GM18870 (cell line): ENCODE data around the gene SSR2.

Source experiments
- ATAC-seq: cut with Tn5 transposase; IDR thresholded peaks from one replicate; pipeline ENCODE4 v1.9.1; 2021; ENCODE audit warnings: moderate library complexity; ENCODE audit not compliant: unreplicated experiment

SSR2 gene

GRCh38 chr1:156020293-156021092, at the start of gene SSR2:
Gene SSR2, minus strand, starts transcription at chr1:156020951. Its CDS starts 784 bp downstream, at chr1:156020167.
- peak; percentile 95 for ATAC-seq

GRCh38 chr1:156070548-156070947, 49.8 kb upstream of the SSR2 start:
- no peak for ATAC-seq

DNA sequence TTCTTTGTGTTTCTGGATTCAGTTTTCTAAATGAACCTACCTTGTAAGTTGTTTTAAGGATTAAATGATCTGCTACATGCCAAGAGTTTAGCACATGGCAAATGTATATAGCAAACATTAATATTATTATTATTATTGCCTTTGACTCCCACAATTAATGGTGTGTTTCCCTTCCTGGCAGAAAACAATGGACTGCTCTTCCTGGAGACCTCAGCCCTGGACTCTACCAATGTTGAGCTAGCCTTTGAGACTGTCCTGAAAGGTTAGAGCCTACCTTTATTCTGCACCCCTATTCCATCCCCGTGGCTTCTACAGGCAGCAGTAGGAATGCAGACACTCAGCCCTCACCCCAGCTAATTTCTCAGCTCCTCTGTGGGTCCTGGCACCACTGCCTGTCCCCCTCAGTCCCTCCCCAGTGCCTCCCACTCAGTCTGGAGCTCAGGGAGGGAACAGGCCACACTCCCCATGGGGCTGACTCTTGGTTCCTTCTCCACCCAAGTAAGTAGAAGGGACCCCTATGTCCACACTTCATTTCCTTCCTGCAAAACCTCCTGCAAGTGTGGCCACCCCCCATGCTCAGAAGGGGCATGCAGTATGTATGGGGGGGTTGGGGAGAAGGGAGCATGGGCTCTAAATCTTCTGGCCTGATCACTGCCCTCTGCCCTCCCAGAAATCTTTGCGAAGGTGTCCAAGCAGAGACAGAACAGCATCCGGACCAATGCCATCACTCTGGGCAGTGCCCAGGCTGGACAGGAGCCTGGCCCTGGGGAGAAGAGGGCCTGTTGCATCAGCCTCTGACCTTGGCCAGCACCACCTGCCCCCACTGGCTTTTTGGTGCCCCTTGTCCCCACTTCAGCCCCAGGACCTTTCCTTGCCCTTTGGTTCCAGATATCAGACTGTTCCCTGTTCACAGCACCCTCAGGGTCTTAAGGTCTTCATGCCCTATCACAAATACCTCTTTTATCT, 49.0 kb upstream of the SSR2 start:
- no peak for ATAC-seq

- ATAC-seq, result no peak
These were observed 46.5 kb upstream of the SSR2 start for GRCh38 chr1:156067262-156067661.

DNA sequence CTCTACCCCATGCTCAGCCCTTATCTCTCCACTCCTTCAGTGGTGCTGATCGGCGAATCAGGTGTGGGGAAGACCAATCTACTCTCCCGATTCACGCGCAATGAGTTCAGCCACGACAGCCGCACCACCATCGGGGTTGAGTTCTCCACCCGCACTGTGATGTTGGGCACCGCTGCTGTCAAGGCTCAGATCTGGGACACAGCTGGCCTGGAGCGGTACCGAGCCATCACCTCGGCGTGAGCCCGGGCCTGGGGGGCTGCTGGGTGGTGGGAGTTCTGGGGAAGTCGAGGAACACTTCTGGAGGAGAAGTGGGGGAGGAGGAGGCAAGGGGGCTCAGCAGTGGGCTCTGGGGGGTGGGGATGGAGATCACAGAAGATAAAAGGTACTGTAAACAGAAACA, 45.1 kb upstream of the SSR2 start:
- no peak for ATAC-seq

DNA sequence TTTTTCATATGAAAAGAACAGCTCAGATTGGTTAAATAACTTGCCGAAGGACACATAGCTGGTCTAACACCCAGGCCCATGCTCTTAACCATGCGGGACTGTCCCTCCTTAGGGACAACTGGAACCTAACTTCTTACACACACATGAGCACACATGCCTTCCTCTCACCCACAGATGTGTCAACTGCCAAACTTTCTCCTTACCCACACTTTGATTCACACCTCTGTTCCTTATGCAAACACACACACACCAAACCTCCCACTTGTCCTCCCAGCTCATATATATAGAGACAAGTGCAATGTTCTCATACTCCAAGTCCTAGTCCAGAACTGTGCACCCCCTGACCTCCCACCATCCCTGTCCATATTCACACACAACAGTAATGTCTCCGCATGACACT, 44.5 kb upstream of the SSR2 start:
- ATAC-seq, result no peak

GRCh38 chr1:156064615-156065014, 43.9 kb upstream of the SSR2 start:
- no peak for ATAC-seq

- ATAC-seq, result no peak
These were observed 43.2 kb upstream of the SSR2 start for GRCh38 chr1:156063997-156064285.

DNA sequence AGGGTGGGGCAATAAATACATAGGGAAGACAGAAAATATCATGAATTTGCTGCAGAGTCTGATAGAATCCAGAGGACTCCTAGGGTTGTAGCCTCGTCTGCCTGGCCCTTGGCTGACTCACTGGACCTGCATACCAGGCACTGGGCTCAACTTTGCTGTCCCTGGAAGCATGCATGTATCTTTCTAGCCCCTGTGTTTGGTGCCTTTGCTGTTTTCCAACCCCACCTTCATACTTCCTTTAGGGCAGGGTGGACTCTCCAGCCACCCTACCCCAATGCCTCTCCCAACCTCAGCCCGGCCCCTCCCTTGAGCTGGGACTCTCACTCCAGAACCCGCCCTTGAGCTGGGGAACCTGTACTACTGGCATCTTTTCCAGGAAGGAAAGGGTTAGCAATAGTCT, 41.4 kb upstream of the SSR2 start:
- no peak for ATAC-seq

DNA sequence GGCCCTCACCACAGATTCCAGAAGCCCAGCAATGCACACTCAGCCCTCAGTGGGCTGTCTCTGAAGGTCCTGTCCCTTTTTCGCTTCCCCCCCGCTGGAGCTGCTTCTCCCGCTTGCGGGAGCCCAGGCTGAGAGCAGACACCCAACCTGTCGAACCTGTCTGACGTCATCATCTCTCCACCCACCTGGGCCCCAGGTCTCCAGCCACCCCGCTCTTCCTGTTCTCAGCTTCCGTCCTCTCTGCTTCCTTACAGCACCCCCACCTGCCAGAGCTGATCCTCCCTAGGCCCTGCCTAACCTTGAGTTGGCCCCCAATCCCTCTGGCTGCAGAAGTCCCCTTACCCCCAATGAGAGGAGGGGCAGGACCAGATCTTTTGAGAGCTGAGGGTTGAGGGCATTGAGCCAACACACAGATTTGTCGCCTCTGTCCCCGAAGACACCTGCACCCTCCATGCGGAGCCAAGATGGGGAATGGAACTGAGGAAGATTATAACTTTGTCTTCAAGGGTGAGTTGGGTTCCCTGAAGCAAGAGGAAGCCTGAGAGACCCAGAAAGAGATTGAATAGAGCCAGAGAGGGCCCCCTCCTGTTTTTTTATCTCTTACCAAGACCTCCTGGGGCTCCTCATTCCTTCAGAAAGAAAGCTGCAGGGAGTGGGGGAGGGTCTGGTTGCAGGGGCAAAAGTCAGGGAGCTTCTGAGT, 40.3 kb upstream of the SSR2 start, which contains the start of gene RAB25:
Gene RAB25 (plus strand): TSS at position 224 of the 700 bp plus-strand sequence. CDS start 241 bp downstream, at position 465.
- ATAC-seq, result no peak

DNA sequence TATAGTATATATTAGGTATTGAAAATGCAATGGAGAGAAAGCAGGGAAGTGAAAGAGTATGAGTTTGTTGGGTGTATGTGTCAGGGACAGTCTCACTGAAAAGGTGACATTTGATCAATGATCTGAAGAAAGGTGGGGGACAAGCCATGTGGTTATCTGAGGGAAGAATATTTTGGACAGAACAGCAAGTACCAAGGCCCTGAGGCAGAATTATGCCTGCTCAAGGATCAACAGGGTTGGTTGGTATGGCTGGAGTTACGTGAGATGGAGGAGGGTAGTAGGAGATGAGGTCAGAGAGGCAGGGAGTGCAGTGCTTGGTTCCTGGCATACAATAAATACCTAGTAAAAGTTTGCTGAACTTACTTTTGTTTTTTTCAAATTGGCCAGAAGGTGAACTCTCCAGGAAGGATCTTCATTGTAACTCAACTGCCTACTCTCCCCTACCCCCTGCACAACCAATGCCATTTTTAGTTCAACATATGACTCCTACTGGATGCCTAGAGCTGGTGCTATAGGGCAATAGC, 35.6 kb upstream of the SSR2 start:
- ATAC-seq, result no peak

DNA sequence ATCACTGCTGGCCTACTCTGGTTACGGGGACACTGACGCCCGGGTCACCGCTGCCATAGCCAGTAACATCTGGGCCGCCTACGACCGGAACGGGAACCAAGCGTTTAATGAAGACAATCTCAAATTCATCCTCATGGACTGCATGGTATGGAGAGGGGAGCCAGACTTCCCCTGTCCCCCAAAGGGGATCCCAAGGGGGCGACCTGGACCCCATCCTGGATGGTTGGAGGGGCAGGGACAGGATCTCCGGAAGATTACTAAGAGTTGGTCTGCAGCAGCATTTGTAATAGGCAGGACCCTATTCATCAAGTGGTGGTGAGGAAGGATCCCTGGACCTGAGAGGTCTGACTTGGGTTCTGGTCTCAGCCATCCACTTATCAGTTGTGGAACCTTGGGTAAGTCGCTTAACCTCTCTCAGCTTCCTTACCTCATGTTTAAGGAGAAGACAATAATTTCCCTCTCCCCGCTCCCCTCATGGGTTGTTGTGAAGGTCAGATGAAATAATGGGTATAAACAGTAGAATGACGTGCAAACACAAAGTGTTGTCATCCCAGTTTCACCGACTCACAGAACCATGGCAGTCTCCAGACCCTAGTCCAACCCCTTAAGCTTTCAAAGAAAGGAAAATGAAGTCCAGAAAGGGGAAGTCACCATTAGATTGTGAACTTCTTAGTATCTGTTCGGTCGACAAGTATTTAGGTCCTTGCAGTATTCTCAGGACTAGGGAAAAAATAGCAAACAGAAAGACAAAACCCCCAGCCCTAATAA, 34.7 kb upstream of the SSR2 start:
- ATAC-seq, result no peak

DNA sequence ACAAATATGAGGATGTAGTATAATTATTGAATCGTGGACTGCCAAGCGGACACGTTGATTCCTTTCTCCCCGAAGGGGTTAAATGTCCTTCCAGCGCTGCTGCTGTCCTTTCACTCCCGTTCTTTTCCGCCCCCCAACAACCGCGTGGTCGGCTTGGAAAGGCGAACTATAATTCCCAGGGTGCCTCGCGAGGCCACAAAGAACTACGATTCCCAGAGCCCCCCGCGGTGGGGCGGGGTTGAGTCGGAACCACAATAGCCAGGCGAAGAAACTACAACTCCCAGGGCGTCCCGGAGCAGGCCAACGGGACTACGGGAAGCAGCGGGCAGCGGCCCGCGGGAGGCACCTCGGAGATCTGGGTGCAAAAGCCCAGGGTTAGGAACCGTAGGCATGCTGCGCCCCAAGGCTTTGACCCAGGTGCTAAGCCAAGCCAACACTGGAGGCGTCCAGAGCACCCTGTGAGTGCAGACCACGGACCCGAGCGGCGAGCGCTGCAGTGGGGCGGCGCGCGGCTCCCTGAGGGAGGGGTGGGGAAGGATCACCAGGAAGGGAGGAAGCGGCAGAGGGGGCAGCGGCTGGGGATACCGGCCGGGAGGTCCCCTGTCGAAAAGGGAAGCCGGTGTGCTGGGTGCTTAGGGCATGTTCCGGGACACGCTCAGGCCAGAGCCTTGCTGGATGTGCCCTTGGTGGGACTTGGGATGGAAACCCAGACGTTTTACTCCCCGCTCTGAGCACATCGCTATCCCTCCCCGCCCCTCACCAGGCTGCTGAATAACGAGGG, 33.9 kb upstream of the SSR2 start, which contains the start of gene LAMTOR2:
Gene LAMTOR2 (plus strand): TSS at position 283 of the 781 bp plus-strand sequence. CDS start 108 bp downstream, at position 391.
- peak; percentile 69 for ATAC-seq

DNA sequence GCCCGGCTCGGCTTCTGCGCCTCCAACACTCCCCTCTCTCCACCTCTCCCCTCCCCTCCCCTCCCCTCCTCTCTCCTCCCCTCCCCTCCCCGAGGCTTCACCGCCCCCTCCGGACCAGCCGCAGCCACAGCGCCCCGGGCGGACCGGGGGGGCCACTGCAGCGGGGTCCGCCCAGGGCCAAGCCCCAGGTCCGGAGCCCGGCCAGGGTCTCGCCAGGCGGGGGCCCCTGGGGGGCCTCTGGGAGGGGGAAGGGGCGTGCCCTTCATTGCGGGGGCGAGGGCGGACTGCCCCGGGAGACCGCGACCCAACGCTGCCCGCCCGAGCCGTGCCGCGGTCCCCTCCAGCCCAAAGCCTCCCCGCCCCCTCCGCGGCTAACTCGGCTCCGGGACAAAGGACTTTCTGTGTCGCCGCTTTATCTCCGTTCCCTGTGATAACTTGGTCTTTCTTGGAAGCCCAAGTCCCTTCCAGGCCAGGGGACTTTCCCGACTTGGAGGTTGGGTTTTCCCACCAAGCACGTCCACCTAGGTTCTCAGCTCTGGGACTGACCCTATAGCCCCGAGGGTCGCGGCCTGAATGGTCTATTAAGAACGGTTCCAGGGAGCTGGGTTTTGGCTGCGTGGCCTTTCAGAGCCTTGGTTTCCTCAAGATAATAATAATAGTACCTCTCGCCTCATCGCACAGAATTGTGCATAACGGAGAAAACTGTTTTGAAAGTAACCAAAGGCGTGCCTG, 33.2 kb upstream of the SSR2 start, which contains the start of gene UBQLN4:
Gene UBQLN4 (minus strand): TSS at position 31 of the 732 bp plus-strand sequence. CDS start 97 bp downstream, outside the sequence.
- no peak for ATAC-seq

- ATAC-seq, result no peak
These were observed 32.4 kb upstream of the SSR2 start for GRCh38 chr1:156052862-156053767.

GRCh38 chr1:156051011-156051725, 30.4 kb upstream of the SSR2 start:
- no peak for ATAC-seq

- ATAC-seq, result no peak
These were observed 29.6 kb upstream of the SSR2 start for GRCh38 chr1:156050376-156050775.
